HL-60 (cell line): ENCODE results near the gene SLIT1.

Source experiments
- DNase-seq, 2 experiments: peaks; one replicate each; pipeline ENCODE4 v3.0.0-alpha.2; 2010 to 2020; ENCODE audit warnings: low read depth in 1 of 2, low spot score in 1 of 2
- H3K27ac ChIP-seq: fragments of 250-450 bp; sonication (Bioruptor Pico); replicated peaks from 2 replicates; pipeline ENCODE4 v1.5.1; 2020; ENCODE audit warnings: mild to moderate bottlenecking, moderate library complexity
- H3K27me3 ChIP-seq: fragments of 250-450 bp; sonication (Bioruptor Pico); 2 replicates; pipeline ENCODE4 v1.5.1; 2021; ENCODE audit warnings: mild to moderate bottlenecking, moderate library complexity; ENCODE audit not compliant: insufficient read depth, poor library complexity, severe bottlenecking
- H3K4me3 ChIP-seq: replicated peaks from 2 replicates; pipeline ENCODE4 v1.5.1; 2011; ENCODE audit warnings: mild to moderate bottlenecking, control low read depth, low read length; ENCODE audit not compliant: insufficient read depth
- GABPA ChIP-seq: IDR thresholded peaks from 2 replicates; pipeline ENCODE4 v1.6.1; 2012; ENCODE audit warnings: low read depth
- POLR2AphosphoS5 ChIP-seq: IDR thresholded peaks from 2 replicates; pipeline ENCODE4 v1.6.1; 2012; ENCODE audit warnings: low read depth
- SPI1 ChIP-seq: IDR thresholded peaks from 2 replicates; pipeline ENCODE4 v1.6.1; 2012; ENCODE audit warnings: low read depth, mild to moderate bottlenecking, borderline replicate concordance
- TF ChIP-seq, protein P1 (sequence below): IDR thresholded peaks from one replicate; pipeline ENCODE4 v1.5.1; 2011; ENCODE audit warnings: low read length, control low read depth, inconsistent platforms; ENCODE audit not compliant: insufficient read depth
- TF ChIP-seq, protein P2 (sequence below): IDR thresholded peaks from 2 replicates; pipeline ENCODE4 v1.6.1; 2012; ENCODE audit warnings: low read depth; ENCODE audit not compliant: insufficient replicate concordance

SLIT1 gene

DNA sequence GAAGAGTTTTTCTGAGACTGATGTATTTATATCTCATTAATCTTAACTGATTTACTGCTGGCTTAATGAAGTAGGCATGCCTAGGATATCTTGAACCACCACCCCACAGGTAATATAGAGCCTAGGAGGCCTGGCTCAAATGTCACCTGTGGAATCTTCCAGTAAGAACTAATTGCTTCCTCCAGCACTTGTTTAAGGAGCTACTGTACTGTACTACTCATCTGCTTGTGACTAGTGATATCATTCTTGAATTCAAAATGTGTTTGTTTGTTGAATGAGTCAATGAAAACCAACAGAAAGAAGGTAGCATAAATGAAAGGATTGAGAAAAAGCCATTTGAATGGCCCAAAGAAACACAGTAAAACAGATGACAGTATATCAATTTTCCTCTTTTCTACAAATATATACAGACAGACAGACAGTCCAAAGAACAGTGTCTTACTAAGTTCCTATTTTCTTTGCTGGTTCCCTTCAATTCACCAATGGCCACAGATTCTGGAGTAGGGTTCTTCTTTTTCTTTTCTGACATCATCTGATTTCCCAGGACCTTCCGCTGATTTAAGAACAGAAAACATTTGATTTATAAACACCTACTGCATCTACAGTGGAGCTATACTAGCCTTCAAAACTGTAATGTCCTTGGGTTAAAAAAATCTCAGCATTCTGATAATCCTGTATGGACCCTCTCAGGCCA lies 43.7 kb upstream of the SLIT1 start:
- no peak overlapping the region for H3K27ac ChIP-seq
- no peak overlapping the region for H3K4me3 ChIP-seq
- H3K27me3 ChIP-seq = no peaks in the 10 kb centered on the region
- TF ChIP-seq POLR2AphosphoS5 (no peak), GABPA (no peak), SPI1 (no peak)
- TF ChIP-seq, protein P1, sequence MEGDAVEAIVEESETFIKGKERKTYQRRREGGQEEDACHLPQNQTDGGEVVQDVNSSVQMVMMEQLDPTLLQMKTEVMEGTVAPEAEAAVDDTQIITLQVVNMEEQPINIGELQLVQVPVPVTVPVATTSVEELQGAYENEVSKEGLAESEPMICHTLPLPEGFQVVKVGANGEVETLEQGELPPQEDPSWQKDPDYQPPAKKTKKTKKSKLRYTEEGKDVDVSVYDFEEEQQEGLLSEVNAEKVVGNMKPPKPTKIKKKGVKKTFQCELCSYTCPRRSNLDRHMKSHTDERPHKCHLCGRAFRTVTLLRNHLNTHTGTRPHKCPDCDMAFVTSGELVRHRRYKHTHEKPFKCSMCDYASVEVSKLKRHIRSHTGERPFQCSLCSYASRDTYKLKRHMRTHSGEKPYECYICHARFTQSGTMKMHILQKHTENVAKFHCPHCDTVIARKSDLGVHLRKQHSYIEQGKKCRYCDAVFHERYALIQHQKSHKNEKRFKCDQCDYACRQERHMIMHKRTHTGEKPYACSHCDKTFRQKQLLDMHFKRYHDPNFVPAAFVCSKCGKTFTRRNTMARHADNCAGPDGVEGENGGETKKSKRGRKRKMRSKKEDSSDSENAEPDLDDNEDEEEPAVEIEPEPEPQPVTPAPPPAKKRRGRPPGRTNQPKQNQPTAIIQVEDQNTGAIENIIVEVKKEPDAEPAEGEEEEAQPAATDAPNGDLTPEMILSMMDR = no peak
- TF ChIP-seq, protein P2, sequence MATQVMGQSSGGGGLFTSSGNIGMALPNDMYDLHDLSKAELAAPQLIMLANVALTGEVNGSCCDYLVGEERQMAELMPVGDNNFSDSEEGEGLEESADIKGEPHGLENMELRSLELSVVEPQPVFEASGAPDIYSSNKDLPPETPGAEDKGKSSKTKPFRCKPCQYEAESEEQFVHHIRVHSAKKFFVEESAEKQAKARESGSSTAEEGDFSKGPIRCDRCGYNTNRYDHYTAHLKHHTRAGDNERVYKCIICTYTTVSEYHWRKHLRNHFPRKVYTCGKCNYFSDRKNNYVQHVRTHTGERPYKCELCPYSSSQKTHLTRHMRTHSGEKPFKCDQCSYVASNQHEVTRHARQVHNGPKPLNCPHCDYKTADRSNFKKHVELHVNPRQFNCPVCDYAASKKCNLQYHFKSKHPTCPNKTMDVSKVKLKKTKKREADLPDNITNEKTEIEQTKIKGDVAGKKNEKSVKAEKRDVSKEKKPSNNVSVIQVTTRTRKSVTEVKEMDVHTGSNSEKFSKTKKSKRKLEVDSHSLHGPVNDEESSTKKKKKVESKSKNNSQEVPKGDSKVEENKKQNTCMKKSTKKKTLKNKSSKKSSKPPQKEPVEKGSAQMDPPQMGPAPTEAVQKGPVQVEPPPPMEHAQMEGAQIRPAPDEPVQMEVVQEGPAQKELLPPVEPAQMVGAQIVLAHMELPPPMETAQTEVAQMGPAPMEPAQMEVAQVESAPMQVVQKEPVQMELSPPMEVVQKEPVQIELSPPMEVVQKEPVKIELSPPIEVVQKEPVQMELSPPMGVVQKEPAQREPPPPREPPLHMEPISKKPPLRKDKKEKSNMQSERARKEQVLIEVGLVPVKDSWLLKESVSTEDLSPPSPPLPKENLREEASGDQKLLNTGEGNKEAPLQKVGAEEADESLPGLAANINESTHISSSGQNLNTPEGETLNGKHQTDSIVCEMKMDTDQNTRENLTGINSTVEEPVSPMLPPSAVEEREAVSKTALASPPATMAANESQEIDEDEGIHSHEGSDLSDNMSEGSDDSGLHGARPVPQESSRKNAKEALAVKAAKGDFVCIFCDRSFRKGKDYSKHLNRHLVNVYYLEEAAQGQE = no peak
- DNase-seq = no peak

DNA sequence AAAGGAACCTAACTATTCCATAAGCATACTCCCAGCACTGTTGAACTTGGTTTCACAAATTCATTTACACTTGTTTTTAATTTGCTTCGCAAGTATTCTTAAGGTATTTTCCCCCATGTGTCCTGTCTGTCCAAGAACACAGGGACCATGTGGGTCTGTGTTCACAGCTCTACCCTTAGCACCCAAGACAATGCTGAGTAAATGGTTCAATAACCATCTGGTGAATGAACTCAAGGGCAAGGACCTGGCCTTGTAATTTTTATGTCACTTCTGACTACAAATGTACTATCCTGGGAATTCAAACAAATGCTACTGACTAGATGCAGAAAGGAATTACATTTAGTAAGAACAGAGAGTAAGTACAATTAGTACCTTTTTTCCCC lies 43.0 kb upstream of the SLIT1 start:
- no peak overlapping the region for H3K27ac ChIP-seq
- H3K27me3 ChIP-seq = no peaks in the 10 kb centered on the region
- TF ChIP-seq POLR2AphosphoS5 (no peak), GABPA (no peak), SPI1 (no peak)
- TF ChIP-seq, protein P1 = no peak
- TF ChIP-seq, protein P2 = no peak
- no peak overlapping the region for H3K4me3 ChIP-seq
- no peak for DNase-seq

DNA sequence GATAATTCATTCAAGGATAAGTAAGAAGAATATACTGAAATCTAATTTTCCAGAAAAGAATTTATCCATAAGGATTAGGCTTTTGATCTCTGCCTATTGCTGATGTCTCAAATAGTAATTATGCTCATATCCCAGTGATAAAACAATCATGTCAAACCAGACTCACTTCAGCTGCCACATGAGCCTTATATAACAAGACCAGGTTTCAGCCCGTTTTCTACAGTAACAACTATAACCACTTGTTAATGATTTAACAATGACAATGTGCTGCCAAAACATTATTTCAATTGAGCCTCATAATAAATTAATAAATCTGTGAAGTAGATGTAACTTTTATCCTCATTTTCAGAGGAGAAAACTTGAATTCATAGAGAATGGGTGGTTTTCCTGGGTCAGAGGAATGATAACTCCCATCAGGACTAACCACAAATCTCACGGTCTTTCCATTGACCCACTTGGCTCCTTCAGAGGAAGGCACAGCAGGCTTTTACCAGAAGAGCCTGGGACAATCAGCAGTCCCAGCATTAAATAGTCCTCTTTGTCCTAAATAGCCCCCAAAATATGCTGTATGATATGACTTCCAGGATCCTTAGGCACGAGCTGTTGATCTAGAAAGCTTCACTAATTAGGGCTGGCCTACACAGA lies 42.5 kb upstream of the SLIT1 start:
- no peak for DNase-seq
- H3K27ac ChIP-seq = no peak overlapping the region
- TF ChIP-seq GABPA (no peak), SPI1 (no peak)
- TF ChIP-seq, protein P2 = no peak
- TF ChIP-seq, protein P1 = no peak
- no peaks in the 10 kb centered on the region for H3K27me3 ChIP-seq
- no peak overlapping the region for H3K4me3 ChIP-seq
